ENCODE measurements around the gene DNAI2. TPM values are rescaled to one million over a fixed set of nuclear protein-coding genes. Genes with fewer than 3 reads are reported as not detected.

DNAI2 gene
- total and polyA plus RNA-seq, 2 donors from 2014 or later: 0.22 TPM; not detected in 1

DNA sequence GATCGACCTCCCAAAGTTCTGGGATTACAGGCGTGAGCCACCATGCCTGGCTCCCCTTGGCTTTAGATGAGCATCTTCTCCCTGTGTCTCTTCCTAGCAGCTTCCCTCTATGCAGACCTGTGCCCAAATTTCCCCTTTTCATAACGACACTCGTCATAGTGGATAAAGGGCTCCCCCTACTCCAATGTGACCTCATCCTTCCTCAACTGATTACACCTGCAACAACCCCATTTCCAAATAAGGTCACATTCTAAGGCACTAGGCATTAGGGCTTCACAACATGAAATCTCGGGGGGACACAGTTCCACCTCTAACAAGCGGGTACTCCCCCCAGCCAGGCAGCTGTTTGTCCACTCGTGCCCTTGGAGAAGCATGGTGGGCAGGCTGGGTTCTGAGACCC lies 62.3 kb downstream of the DNAI2 start:
- no peak overlapping the region for H3K4me3 ChIP-seq (ENCODE audit: low read length in 3 of 3)
- no peak overlapping the region for H3K27ac ChIP-seq (ENCODE audit: low read depth in 2 of 2, low read length in 2 of 2)
- no peak for DNase-seq
- peaks cover 0 to 4% (median 0%) of the 10 kb centered on the region in 3 donors for H3K9me3 ChIP-seq (ENCODE audit: control insufficient read depth in 2 of 3, insufficient read depth in 1 of 3, low read length in 3 of 3)
- no peaks in the 10 kb centered on the region for H3K27me3 ChIP-seq (ENCODE audit: control insufficient read depth, insufficient read depth, low read length)
- intact Hi-C loops (cut with DNase I): no loop called here
- no peak for FAIRE-seq
- H3K36me3 ChIP-seq (ENCODE audit: control insufficient read depth in 2 of 3, insufficient read depth in 3 of 3, low read length in 3 of 3): no peaks in the 10 kb centered on the region
- no peaks in the 10 kb centered on the region for H3K4me1 ChIP-seq (ENCODE audit: control insufficient read depth in 2 of 3, insufficient read depth in 2 of 3, low read depth in 1 of 3, low read length in 3 of 3)
- H3K9ac ChIP-seq (ENCODE audit: low read length in 3 of 3): no peak overlapping the region
- no peak for TF ChIP-seq CTCF (IDR thresholded peaks at IDR 0.05; ENCODE audit: borderline replicate concordance, extremely low read depth, insufficient read depth)

GRCh38 chr17:74337834-74338500 lies 63.9 kb downstream of the DNAI2 start:
- Histone ChIP-seq H3K36me3 (ENCODE audit: control insufficient read depth in 2 of 3, insufficient read depth in 3 of 3, low read length in 3 of 3) (no peaks in the 10 kb centered on the region), H3K4me1 (ENCODE audit: control insufficient read depth in 2 of 3, insufficient read depth in 2 of 3, low read depth in 1 of 3, low read length in 3 of 3) (no peaks in the 10 kb centered on the region), H3K27ac (ENCODE audit: low read depth in 2 of 2, low read length in 2 of 2) (no peak overlapping the region), H3K9ac (ENCODE audit: low read length in 3 of 3) (no peak overlapping the region), H3K9me3 (ENCODE audit: control insufficient read depth in 2 of 3, insufficient read depth in 1 of 3, low read length in 3 of 3) (peaks cover 0 to 4% (median 0%) of the 10 kb centered on the region in 3 donors), H3K4me3 (ENCODE audit: low read length in 3 of 3) (no peak overlapping the region), H3K27me3 (ENCODE audit: control insufficient read depth, insufficient read depth, low read length) (no peaks in the 10 kb centered on the region)
- no peak for FAIRE-seq
- intact Hi-C loops (cut with DNase I): no loop called here
- no peak for TF ChIP-seq CTCF (IDR thresholded peaks at IDR 0.05; ENCODE audit: borderline replicate concordance, extremely low read depth, insufficient read depth)
- DNase-seq: no peak

- no peak overlapping the region for H3K9ac ChIP-seq (ENCODE audit: low read length in 3 of 3)
- H3K4me3 ChIP-seq (ENCODE audit: low read length in 3 of 3): no peak overlapping the region
- no peak for FAIRE-seq
- no peaks in the 10 kb centered on the region for H3K36me3 ChIP-seq (ENCODE audit: control insufficient read depth in 2 of 3, insufficient read depth in 3 of 3, low read length in 3 of 3)
- H3K27me3 ChIP-seq (ENCODE audit: control insufficient read depth, insufficient read depth, low read length): no peaks in the 10 kb centered on the region
- no peak overlapping the region for H3K27ac ChIP-seq (ENCODE audit: low read depth in 2 of 2, low read length in 2 of 2)
- no peak for TF ChIP-seq CTCF (IDR thresholded peaks at IDR 0.05; ENCODE audit: borderline replicate concordance, extremely low read depth, insufficient read depth)
- DNase-seq: no peak
- intact Hi-C loops (cut with DNase I): no loop called here
- H3K9me3 ChIP-seq (ENCODE audit: control insufficient read depth in 2 of 3, insufficient read depth in 1 of 3, low read length in 3 of 3): no peaks in the 10 kb centered on the region
- H3K4me1 ChIP-seq (ENCODE audit: control insufficient read depth in 2 of 3, insufficient read depth in 2 of 3, low read depth in 1 of 3, low read length in 3 of 3): no peaks in the 10 kb centered on the region
These were observed 65.6 kb downstream of the DNAI2 start for GRCh38 chr17:74339537-74340195.

All from kidney (tissue), 14 donors.